Left lung (tissue), 10 donors: ENCODE data around the gene ATP2A1. TPM values are rescaled to one million over a fixed set of nuclear protein-coding genes. Genes with fewer than 3 reads are reported as not detected.

ENCODE experiments used
- ATAC-seq: fragments of 200-7000 bp; cut with Tn5 transposase; one replicate; pipeline ENCODE4 v1.9.1; 2020; ENCODE audit warnings: moderate library complexity
- DNase-seq, 4 donors: peaks; one replicate each; pipeline ENCODE4 v3.0.0-alpha.2; 2013 to 2020
- H3K27ac ChIP-seq, 2 donors: fragments of 200-600 bp; sonication (generic) in 1 of 2; one replicate each; pipeline versions ENCODE4 v1.5.0 to v1.8.0; 2020 to 2021
- H3K27me3 ChIP-seq, 2 donors: fragments of 200-600 bp; sonication (generic) in 1 of 2; one replicate each; pipeline versions ENCODE4 v1.5.0 to v1.8.0; 2020 to 2021
- H3K36me3 ChIP-seq, 2 donors: fragments of 200-600 bp; sonication (generic) in 1 of 2; one replicate each; pipeline versions ENCODE4 v1.5.0 to v1.8.0; 2020 to 2021
- H3K4me1 ChIP-seq, 2 donors: fragments of 200-600 bp; one replicate each; pipeline ENCODE4 v1.8.0; 2021
- H3K4me3 ChIP-seq, 2 donors: fragments of 200-600 bp; sonication (generic) in 1 of 2; one replicate each; pipeline versions ENCODE4 v1.5.0 to v1.8.0; 2020 to 2021; ENCODE audit warnings: mild to moderate bottlenecking in 1 of 2
- H3K9me3 ChIP-seq, 2 donors: fragments of 200-600 bp; sonication (generic) in 1 of 2; one replicate each; pipeline versions ENCODE4 v1.5.0 to v1.8.0; 2020 to 2021
- intact Hi-C, 2 donors: fragments of 100-400 bp; cut with DNase I; formaldehyde crosslinking; loops; one replicate each; pipeline versions ENCODE4 v1.11.2 to v1.14.2; 2022
- polyA plus RNA-seq, 6 donors: library from polyadenylated mRNA; unstranded; fragments of 120-200 nt; gene quantifications; one replicate each; pipeline ENCODE4 v1.2.1, GENCODE V29; 2013; ENCODE audit not compliant: insufficient read length in 6 of 6
- total RNA-seq, 2 donors: library from RNA; stranded (reverse); fragmentation: NEBNext Ultra II Directional; extraction: Animal tissue kit (Norgen Biotek cat#: 25700); gene quantifications; one replicate each; pipeline ENCODE4 v1.2.1, GENCODE V29; 2021
- TF ChIP-seq, protein P1 (sequence below), 2 donors: fragments of 200-600 bp; sonication (generic) in 1 of 2; IDR thresholded peaks; one replicate each; pipeline versions ENCODE4 v1.5.0 to v1.8.0; 2021; ENCODE audit warnings: antibody characterized with exemption in 2 of 2
- donor health status: DM: no; HTN: yes; CAD: no.
- donor health status: DM: no; HTN: no; CAD: no.

ATP2A1 gene
- total and polyA plus RNA-seq, 8 donors = 0.38 to 3.1 (median 2.5) TPM

- ATAC-seq = no peak
Observed at GRCh38 chr16:28905229-28905754, 27.0 kb downstream of the ATP2A1 start.

GRCh38 chr16:28905800-28906372, 27.6 kb downstream of the ATP2A1 start:
- DNase-seq (no peak), ATAC-seq (no peak)
- Histone ChIP-seq H3K27ac (no peak overlapping the region), H3K4me3 (no peak overlapping the region), H3K36me3 (peaks cover 0 to 67% of the 10 kb centered on the region in 2 donors), H3K4me1 (no peaks in the 10 kb centered on the region), H3K9me3 (no peaks in the 10 kb centered on the region), H3K27me3 (no peaks in the 10 kb centered on the region)
- TF ChIP-seq, protein P1, sequence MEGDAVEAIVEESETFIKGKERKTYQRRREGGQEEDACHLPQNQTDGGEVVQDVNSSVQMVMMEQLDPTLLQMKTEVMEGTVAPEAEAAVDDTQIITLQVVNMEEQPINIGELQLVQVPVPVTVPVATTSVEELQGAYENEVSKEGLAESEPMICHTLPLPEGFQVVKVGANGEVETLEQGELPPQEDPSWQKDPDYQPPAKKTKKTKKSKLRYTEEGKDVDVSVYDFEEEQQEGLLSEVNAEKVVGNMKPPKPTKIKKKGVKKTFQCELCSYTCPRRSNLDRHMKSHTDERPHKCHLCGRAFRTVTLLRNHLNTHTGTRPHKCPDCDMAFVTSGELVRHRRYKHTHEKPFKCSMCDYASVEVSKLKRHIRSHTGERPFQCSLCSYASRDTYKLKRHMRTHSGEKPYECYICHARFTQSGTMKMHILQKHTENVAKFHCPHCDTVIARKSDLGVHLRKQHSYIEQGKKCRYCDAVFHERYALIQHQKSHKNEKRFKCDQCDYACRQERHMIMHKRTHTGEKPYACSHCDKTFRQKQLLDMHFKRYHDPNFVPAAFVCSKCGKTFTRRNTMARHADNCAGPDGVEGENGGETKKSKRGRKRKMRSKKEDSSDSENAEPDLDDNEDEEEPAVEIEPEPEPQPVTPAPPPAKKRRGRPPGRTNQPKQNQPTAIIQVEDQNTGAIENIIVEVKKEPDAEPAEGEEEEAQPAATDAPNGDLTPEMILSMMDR (IDR thresholded peaks at IDR 0.05) = no peak
- intact Hi-C loops = no loop called here

More at GRCh38 chr16:28905229-28905754, 27.0 kb downstream of the ATP2A1 start:
- peaks cover 0 to 62% of the 10 kb centered on the region in 2 donors for H3K36me3 ChIP-seq
- no peaks in the 10 kb centered on the region for H3K4me1 ChIP-seq
- TF ChIP-seq, protein P1 (IDR thresholded peaks at IDR 0.05) = no peak
- intact Hi-C loops = no loop called here
- H3K27ac ChIP-seq = no peak overlapping the region
- no peak overlapping the region for H3K4me3 ChIP-seq
- DNase-seq = no peak
- H3K27me3 ChIP-seq = no peaks in the 10 kb centered on the region
- no peaks in the 10 kb centered on the region for H3K9me3 ChIP-seq

- ATAC-seq = no peak
Observed at GRCh38 chr16:28910086-28911031, 32.1 kb downstream of the ATP2A1 start.

GRCh38 chr16:28912558-28912957, 34.3 kb downstream of the ATP2A1 start:
- Histone ChIP-seq H3K4me1 (no peaks in the 10 kb centered on the region), H3K36me3 (peaks cover 3 to 94% of the 10 kb centered on the region in 2 donors), H3K9me3 (no peaks in the 10 kb centered on the region), H3K27me3 (no peaks in the 10 kb centered on the region), H3K4me3 (no peak overlapping the region), H3K27ac (no peak overlapping the region)
- TF ChIP-seq, protein P1 (IDR thresholded peaks at IDR 0.05) = no peak
- DNase-seq = no peak
- intact Hi-C loops = no loop called here
- no peak for ATAC-seq

More at GRCh38 chr16:28910086-28911031, 32.1 kb downstream of the ATP2A1 start:
- H3K27ac ChIP-seq = no peak overlapping the region
- H3K4me1 ChIP-seq = no peaks in the 10 kb centered on the region
- no peaks in the 10 kb centered on the region for H3K9me3 ChIP-seq
- peaks cover 3 to 95% of the 10 kb centered on the region in 2 donors for H3K36me3 ChIP-seq
- TF ChIP-seq, protein P1 (IDR thresholded peaks at IDR 0.05) = no peak
- no peaks in the 10 kb centered on the region for H3K27me3 ChIP-seq
- intact Hi-C loops = no loop called here
- no peak overlapping the region for H3K4me3 ChIP-seq
- DNase-seq = no peak
